Measurements from ENCODE around the gene LDLRAD4. TPM values are rescaled to one million over a fixed set of nuclear protein-coding genes. Genes with fewer than 3 reads are reported as not detected.
"Not testable (repeated sequence)": the region's sequence is repeated elsewhere in the genome, so short reads cannot be mapped to it uniquely, and the experiment has no call there.

Gene LDLRAD4
- total RNA-seq, 1 donor = 0.43 TPM

DNA sequence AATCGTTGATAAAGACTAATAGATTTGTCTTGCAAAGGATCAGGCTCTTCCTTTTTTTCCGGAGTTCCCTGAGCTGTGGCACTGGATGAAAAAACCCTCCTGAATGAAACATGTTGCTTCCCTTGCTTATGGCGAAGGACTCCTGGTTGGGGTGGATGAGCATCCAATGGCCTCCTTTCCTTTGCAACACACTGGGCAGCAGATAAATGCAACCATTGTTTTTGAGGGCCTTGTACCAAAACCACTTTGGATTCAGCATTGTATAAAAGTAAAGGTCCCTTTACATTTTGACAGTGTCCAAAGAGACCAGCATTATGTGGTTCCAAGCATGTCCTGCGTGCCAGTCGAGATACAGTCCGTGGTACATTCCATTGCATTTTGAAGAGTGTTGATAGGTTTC, 463.1 kb downstream of the LDLRAD4 start:
- no peak overlapping the region for H3K4me3 ChIP-seq (ENCODE audit: low read depth, low read length)
- TF ChIP-seq, protein P1, sequence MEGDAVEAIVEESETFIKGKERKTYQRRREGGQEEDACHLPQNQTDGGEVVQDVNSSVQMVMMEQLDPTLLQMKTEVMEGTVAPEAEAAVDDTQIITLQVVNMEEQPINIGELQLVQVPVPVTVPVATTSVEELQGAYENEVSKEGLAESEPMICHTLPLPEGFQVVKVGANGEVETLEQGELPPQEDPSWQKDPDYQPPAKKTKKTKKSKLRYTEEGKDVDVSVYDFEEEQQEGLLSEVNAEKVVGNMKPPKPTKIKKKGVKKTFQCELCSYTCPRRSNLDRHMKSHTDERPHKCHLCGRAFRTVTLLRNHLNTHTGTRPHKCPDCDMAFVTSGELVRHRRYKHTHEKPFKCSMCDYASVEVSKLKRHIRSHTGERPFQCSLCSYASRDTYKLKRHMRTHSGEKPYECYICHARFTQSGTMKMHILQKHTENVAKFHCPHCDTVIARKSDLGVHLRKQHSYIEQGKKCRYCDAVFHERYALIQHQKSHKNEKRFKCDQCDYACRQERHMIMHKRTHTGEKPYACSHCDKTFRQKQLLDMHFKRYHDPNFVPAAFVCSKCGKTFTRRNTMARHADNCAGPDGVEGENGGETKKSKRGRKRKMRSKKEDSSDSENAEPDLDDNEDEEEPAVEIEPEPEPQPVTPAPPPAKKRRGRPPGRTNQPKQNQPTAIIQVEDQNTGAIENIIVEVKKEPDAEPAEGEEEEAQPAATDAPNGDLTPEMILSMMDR (IDR thresholded peaks at IDR 0.05; ENCODE audit: insufficient read depth, low read depth, low read length) = no peak
- no peak for DNase-seq (ENCODE audit: low read depth)

DNA sequence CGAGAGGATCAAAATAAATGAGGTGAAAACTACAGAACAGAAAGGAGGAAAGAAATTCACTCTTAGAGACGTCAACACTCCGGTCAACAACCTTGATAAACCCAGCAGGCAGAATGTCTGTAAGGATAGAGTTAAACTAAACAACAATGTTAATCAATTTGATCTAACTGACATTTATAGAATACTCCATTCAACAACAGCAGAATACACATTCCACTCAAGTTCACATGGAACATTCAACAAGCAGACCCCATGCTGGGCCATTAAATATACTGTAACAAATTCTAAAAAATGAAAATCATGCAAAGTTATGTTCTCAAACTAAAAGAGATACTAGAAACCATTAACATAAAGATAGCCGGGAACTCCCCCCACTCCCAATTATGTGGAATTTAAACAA, 466.0 kb downstream of the LDLRAD4 start:
- no peak for DNase-seq (ENCODE audit: low read depth)
- TF ChIP-seq, protein P1 (IDR thresholded peaks at IDR 0.05; ENCODE audit: insufficient read depth, low read depth, low read length) = no peak
- H3K4me3 ChIP-seq (ENCODE audit: low read depth, low read length) = no peak overlapping the region

DNA sequence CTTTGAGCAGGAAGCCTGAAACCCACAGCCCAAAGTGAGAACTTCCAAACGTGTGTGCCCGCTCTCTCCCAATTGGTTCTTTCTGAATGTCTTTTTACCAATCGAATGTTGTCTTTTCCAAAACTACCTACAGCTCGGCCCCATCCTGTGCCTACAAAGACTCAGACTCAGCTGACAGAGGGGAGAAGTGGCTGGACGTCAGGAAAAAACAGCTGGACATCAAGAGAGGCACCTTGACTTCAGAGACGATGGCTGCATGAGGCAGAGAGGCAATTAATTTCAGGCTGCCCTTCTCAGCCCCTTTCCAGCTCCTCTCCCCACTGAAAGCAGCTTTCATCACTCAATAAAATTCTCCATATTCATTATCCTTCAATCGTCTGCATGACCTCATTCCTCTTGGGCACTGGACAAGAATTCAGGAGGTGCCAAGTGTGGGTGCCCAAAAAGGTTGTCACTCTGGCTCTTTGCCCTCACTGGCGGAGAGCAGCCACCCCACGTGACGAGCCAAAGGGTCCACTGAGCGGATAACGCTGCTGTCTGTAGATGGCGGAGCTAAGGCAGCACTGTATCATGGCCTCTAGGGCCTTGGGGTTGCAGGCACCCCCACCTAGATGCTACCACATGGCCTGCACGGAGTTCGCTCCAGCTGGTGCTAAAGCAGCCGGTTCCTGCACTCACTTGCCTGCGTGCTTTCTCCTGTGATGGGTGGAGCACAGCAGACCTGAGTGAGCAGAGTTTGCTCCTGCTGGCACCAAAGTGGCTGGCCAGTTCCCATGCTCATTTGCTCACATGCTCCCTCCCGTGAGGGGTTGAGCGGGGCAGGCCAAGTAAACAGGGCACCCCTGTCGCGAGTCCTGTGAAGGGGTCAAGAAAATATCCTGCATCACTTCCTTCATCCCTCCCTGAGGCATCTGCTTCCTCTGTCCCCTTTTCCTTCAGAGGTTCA, 469.9 kb downstream of the LDLRAD4 start:
- no peak for DNase-seq (ENCODE audit: low read depth)
- no peak overlapping the region for H3K4me3 ChIP-seq (ENCODE audit: low read depth, low read length)
- TF ChIP-seq, protein P1 (IDR thresholded peaks at IDR 0.05; ENCODE audit: insufficient read depth, low read depth, low read length) = no peak

DNA sequence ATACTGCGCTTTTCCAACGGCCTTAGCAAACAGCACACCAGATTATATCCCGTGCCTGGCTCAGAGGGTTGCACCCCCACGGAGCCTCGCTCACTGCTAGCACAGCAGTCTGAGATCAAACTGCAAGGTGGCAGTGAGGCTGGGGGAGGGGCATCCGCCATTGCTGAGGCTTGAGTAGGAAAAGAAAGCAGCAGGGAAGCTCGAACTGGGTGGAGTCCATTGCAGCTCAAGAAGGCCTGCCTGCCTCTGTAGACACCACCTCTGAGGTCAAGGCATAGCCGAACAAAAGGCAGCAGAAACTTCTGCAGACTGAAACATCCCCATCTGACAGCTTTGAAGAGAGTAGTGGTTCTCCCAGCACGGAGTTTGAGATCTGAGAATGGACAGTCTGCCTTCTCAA, 471.5 kb downstream of the LDLRAD4 start:
- H3K4me3 ChIP-seq (ENCODE audit: low read depth, low read length); DNase-seq (ENCODE audit: low read depth): not testable (repeated sequence)

DNA sequence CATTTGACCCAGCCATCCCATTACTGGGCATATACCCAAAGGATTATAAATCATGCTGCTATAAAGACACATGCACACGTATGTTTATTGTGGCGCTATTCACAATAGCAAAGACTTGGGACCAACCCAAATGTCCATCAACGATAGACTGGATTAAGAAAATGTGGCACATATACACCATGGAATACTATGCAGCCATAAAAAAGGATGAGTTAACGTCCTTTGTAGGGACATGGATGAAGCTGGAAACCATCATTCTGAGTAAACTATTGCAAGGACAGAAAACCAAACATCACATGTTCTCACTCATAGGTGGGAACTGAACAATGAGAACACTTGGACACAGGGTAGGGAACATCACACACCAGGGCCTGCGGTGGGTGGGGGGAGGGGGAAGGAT, 476.8 kb downstream of the LDLRAD4 start:
- DNase-seq (ENCODE audit: low read depth); H3K4me3 ChIP-seq (ENCODE audit: low read depth, low read length): not testable (repeated sequence)

DNA sequence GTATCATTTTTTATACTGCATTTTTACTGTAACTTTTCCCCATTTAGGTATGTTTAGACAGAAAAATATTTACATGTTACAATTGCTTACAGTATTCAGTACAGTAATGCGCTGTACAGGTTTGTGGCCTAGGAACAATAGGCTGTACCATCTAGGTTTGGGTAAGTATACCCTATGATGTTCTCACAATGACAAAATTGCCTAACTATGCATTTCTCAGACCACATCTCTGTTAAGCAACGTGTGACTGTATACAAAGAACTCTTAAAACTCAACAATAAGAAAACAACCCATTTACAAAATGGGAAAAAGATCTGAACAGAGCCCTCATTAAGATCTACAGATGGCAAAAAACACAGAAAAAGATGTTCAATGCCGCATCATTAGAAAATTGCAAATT, 478.4 kb downstream of the LDLRAD4 start:
- TF ChIP-seq, protein P1 (IDR thresholded peaks at IDR 0.05; ENCODE audit: insufficient read depth, low read depth, low read length) = no peak
- H3K4me3 ChIP-seq (ENCODE audit: low read depth, low read length) = no peak overlapping the region
- no peak for DNase-seq (ENCODE audit: low read depth)

DNA sequence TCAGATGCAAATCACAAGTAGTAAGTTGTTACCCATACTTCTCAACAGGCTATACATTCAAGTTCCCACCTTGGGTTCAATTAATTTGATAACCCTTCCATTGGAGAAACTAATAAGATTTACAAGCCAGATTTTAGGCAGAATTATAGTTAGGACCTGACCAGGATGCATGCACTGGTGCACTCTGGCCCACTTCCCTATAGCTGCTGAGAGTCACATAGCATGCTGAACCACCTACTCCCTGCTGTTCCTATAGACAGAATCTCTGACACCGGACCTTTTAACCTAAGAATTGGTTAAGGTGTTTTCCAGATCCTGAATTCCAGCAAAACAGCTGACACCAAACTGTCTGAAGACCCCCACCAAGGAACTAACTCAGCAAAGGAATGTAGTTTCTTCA, 481.6 kb downstream of the LDLRAD4 start:
- TF ChIP-seq, protein P1 (IDR thresholded peaks at IDR 0.05; ENCODE audit: insufficient read depth, low read depth, low read length) = no peak
- H3K4me3 ChIP-seq (ENCODE audit: low read depth, low read length) = no peak overlapping the region
- DNase-seq (ENCODE audit: low read depth) = no peak

Small RNAs within 50 kb of the gene (small RNA-seq; reads per million reads assigned to genes)
- gene MIR4526 (not detected), gene MIR5190 (not detected)

Other genes with a start within 250 kb of the LDLRAD4 start
- gene CEP192, start 227.4 kb upstream of the LDLRAD4 start, total RNA-seq = 34.1 and 40.6 TPM in 2 replicates

Data from fibroblast of villous mesenchyme (primary cell).